SW 1271 (cell line): ENCODE results near the gene SLCO1C1.

Experiments used
- DNase-seq, 2 experiments: peaks; one replicate each; lab custom pipeline; 2025; lab: John Stamatoyannopoulos, UW

The SLCO1C1 gene

DNA sequence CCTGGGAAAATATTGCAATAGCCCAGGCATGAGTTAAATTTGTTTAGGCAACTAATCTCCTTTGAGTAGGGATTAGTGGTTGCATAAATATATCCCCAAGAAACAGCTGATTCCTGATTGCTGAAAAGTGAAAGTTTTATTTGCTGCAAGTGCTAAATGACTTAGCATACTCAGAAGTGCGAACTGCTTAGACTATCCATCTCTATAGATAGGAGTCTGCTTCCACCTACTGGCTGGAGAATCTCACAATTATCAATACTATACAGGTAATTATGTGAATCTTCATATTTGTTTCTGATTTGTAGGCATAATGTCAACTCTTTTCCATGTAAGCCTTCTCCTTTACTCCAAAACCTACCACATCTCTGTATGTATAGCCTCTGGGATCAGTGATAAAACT is 103.4 kb downstream of the SLCO1C1 start:
- no peak for DNase-seq

DNA sequence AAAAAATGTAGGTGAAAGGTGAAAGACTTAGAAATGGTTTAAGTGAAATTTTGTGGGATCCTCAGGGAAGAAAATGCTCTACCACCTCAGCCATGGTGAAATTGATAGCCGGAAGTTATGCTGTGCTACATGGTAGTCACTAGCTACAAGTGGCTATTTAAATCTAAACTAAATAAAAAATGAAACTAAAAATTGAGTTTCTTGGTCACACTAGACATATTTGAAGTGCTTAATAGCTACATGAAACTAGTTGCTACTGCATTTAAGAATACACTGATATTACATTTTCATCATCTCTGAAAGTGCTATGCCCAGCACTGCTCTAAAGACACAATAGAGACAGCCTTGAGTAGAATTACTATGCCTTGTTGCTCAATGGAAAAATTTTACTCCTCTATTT is 105.0 kb downstream of the SLCO1C1 start:
- DNase-seq = no peak

DNA sequence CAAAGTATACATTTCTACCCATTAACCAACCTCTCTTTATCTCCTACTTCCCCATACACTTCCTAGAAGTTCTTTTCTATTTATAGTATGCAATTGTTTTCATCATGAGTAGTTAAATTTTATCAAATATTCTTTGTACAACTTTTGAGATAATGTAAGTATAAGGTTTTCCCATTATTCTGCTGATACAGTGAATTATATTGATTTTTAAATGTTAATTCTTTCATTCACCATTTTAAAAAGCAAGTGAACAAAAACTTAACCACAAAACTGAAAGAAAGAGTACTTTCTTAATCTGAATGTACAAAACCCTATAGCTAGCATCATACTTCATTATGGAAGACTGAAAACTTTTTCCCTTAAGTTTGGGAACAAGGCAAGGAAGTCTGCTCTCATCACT is 105.9 kb downstream of the SLCO1C1 start:
- DNase-seq = no peak
